OCI-LY7 (cell line): ENCODE data around the gene SLC44A5.

Source experiments
- CTCF ChIP-seq: fragments of 200-600 bp; sonication (generic); conservative IDR thresholded peaks from 2 replicates; pipeline ENCODE4 v1.5.1; 2014; ENCODE audit warnings: mild to moderate bottlenecking, antibody characterized with exemption, low read length, moderate library complexity, mixed read lengths
- EZH2phosphoT487 ChIP-seq: fragments of 200-600 bp; sonication (generic); IDR thresholded peaks from 2 replicates; pipeline ENCODE4 v1.6.1; 2018; ENCODE audit warnings: low read depth, borderline replicate concordance, mild to moderate bottlenecking, mixed run types, antibody characterized with exemption, low read length, moderate library complexity, mixed read lengths

DNA sequence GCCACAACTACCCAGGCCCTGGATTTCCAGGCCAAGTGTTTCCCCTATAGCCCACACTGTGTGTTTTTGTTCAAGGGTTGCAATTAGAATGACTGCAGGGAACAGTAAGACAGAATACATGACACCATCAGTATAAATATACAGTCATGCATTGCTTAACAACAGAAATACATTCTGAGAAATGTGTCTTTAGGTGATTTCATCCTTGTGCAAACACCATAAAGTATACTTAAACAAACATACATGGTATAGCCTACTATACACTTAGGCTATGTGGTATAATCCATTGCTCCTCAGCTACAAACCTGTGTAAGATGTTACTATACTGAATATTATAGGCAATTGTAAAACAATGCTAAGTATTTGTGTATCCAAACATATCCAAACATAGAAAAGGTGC is 7.5 kb upstream of the SLC44A5 start:
- TF ChIP-seq EZH2phosphoT487, result no peak
- TF ChIP-seq CTCF, result no peak
